Measurements from ENCODE around the gene CD80.

The CD80 gene

GRCh38 chr3:119494597-119494996, 64.8 kb downstream of the CD80 start:
- DNase-seq (ENCODE audit: low spot score) = no peak

DNA sequence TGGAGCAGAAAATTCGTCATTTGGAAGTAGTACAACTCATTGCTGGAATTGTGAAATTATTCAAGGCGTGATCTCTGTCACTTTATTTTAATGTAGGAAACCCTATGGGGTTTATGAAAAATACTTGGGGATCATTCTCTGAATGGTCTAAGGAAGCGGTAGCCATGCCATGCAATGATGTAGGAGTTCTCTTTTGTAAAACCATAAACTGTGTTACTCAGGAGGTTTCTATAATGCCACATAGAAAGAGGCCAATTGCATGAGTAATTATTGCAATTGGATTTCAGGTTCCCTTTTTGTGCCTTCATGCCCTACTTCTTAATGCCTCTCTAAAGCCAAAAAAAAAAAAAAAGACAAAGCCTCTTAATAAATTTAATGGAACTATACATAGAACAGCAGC, 66.6 kb downstream of the CD80 start:
- no peak for DNase-seq (ENCODE audit: low spot score)

DNA sequence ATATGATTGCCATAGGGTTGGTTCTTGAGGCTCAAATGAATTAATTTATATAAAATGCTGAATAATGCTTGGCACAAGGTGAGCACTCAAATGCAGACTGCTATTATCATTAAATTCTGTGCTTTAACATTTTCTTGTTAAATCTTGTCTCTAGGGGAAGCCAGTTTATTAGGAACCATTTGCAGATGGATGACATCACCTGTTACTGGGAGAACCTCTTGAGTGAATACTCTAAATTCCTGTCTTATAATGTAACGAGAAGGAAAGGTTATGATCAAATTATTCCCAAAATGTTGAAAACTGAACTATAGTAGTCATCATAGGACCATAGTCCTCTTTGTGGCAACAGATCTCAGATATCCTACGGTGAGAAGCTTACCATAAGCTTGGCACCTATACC, 67.3 kb downstream of the CD80 start:
- DNase-seq (ENCODE audit: low spot score) = no peak

- no peak for DNase-seq (ENCODE audit: low spot score)
Observed at GRCh38 chr3:119490153-119490552, 69.3 kb downstream of the CD80 start.

GRCh38 chr3:119485563-119485962, 73.9 kb downstream of the CD80 start:
- DNase-seq (ENCODE audit: low spot score) = no peak

DNA sequence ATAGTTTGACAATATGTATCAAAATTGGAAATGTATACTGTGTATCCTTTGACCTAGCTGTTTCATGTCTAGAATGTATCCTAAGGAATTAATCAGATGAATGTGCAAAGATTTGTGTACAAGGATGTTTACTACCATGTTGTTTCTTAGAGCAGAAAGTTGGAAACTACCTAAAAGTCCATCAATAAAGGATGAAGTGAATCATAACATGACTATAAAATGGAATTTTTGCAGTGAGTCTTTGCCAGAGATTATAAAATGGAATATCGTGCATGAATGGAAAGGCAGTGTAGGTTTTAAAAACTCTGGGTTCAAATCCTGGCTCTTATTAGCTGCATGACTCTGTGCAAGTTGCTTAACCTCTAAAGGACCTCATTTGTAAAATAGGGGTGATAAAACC, 76.3 kb downstream of the CD80 start:
- DNase-seq (ENCODE audit: low spot score) = no peak

DNA sequence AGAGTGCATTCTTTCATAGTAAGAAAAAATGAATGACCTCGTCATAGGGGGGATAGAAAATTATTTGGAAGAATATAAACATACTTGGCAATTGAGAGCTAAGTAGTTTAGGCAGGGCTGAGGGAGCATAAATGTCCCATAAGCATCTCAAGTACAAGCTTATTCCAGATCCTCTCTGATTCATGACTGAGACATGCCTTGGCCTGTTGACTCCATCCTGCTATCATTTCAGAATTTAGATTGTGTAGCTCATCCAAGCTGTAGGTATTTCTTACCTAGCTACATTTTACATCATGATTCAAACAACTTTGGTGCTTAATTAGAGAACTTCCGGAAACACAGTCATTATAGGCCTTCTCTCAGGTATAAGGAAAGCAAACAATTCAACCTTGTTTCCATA, 78.3 kb downstream of the CD80 start:
- DNase-seq (ENCODE audit: low spot score) = no peak
